NCI-H187 treated with DMSO at 0.1 percent for 48 hours (cell line): ENCODE results near the gene ATP8B3.

ENCODE experiments used
- DNase-seq: peaks from one replicate; lab custom pipeline; 2025; lab: John Stamatoyannopoulos, UW

The ATP8B3 gene

GRCh38 chr19:1833540-1833939 is 21.5 kb upstream of the ATP8B3 start:
- no peak for DNase-seq

GRCh38 chr19:1832046-1832663 is 20.1 kb upstream of the ATP8B3 start:
- DNase-seq: no peak

- no peak for DNase-seq
Observed at GRCh38 chr19:1830978-1831377, 18.9 kb upstream of the ATP8B3 start.

DNA sequence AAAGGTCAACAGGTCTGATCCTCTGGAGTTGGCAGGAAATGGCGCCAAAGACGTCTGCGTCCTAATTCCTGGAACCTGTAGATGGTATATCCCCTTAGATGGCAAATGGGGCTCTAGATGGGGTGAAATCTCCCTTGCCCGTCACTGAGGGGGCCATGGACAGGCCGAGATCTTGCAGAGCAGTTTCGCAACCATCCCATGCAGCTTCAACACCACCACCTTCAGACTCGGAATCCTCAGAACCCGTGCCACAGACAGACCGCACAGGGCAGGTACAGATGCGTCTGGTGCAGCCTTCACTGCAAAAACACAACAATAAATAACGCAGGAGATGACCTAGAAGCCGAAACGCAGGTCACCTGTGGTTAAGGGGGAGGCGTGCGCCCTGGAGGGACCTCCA is 18.5 kb upstream of the ATP8B3 start:
- DNase-seq: no peak

- no peak for DNase-seq
Observed at GRCh38 chr19:1829958-1830357, 17.9 kb upstream of the ATP8B3 start.

- DNase-seq: no peak
Observed at GRCh38 chr19:1828279-1829238, 16.5 kb upstream of the ATP8B3 start.

DNA sequence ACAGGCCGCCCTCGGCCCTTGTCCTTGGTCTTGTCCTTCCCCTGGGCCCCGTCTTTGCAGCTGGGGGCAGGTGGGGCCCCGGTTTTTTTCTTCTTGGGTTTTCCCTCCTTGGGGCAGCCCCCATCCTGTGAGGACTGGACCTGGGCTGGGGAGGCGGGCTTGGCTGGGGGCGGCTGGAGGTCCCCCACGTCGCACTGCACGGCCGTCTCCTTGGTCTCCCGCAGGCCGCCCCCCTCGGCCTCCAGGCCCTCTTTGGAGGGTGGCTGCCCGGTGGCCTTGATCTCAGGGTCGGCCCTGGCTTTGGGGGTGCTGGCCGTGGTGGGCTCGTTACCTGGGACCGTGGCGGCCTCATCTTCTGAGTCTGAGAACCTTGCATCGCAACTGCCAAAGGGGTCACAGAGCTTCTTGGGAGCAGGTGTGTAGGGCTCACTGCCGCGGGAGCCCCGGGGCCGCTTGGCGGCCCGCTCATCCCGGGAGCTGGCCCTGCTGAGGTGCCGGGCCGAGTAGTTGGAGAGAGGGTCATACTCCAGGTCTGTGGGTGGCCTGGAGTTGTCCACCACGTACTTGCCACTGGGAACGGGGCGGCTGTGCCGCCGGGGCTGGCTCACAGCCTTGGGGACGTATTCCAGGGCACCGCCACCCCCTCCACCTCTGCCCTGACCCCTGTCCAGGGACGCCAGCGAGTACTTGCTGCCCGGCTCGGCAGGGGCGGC is 15.6 kb upstream of the ATP8B3 start:
- DNase-seq: no peak

GRCh38 chr19:1826557-1827521 is 14.8 kb upstream of the ATP8B3 start:
- DNase-seq: no peak

- DNase-seq: no peak
Observed at GRCh38 chr19:1825909-1826556, 14.0 kb upstream of the ATP8B3 start.

DNA sequence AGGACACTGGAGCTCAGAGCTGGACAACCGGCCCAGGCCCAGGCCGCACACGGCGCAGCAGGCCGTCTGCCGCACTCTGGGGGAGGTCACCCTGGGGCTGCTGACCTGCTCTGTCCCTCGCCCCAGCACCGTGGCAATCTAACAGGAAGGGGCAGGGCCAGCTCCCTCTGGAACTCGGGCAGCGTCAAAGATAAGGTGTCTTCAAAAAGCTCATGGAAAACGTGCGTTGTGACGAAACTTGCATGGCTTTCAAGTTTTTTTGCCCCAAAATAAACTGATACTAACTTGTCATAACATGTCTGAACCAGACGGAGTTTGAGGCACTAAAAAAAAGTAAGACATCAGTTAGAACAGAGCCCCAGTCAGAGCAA is 12.2 kb upstream of the ATP8B3 start:
- no peak for DNase-seq

- no peak for DNase-seq
Observed at GRCh38 chr19:1823539-1824251, 11.6 kb upstream of the ATP8B3 start.

DNA sequence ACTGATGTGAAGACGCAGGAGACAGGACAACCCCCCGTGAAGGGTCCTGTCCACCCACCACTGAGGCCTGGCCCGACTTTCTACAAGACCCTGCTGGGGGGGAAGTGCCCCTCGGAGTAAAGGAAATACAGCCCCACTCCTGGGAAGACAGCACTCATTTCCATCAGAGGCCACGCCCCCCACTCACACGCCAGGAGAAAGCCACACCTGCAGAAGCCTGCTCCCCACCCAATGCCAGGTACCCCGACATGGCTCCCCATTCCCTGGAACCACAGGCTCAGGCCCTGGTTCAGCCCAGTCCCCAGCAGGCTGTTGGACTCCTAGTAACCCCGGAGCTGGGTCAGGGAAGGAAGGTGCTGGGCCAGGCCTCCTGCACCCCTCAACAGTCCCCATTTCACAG is 10.9 kb upstream of the ATP8B3 start:
- no peak for DNase-seq

GRCh38 chr19:1822210-1822609 is 10.1 kb upstream of the ATP8B3 start:
- no peak for DNase-seq

- DNase-seq: no peak
Observed at GRCh38 chr19:1819341-1820255, 7.5 kb upstream of the ATP8B3 start.

DNA sequence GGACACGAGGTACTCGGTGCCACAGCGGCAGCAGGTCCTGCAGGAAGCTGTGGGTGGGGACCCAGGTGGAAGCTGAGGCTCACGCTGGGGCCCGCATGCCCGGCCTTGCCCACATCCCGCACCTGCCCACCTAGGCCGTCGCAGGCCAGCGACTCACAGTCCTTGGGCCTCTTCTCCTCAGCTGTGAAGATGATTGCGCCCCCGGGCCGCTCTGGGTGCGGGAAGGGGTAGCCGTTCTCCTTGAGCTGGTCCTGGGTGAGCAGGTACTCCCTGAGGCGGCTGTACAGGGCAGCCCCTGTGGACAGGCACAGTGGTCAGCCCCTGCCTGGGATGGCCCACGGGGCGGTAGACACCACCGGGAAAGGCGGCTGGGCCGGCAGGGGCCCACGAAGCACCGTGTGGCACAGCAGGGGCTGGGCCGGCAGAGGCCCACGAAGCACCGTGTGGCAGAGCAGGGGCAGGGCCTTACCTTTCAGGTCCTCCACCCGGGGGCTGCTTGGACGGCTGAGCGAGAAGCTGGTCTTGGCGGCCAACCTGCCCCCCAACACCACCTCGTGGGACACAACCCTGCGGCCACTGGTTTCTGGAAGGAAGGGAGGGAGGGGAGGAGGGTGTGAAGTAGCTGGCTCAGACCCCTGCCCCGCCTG is 6.6 kb upstream of the ATP8B3 start:
- DNase-seq: no peak

- DNase-seq: no peak
Observed at GRCh38 chr19:1817553-1818179, 5.6 kb upstream of the ATP8B3 start.

- no peak for DNase-seq
Observed at GRCh38 chr19:1816530-1817298, 4.6 kb upstream of the ATP8B3 start.
